A549 (cell line): Measurements from ENCODE around the gene DYRK4.

Source experiments
- BCL3 ChIP-seq: fragments of >200 bp; sonication (Bioruptor Twin); formaldehyde crosslinking; IDR thresholded peaks from 3 replicates; pipeline ENCODE4 v1.6.1; 2016
- EP300 ChIP-seq, 2 experiments: fragments of >200 bp; sonication (Bioruptor Twin); formaldehyde crosslinking; IDR thresholded peaks; 2 replicates in 1 of 2; 3 replicates in 1 of 2; pipeline ENCODE4 v1.6.1; 2016 to 2017
- JUN ChIP-seq, 2 experiments: fragments of >200 bp; sonication (Bioruptor Twin); formaldehyde crosslinking; IDR thresholded peaks; 2 replicates in 1 of 2; 3 replicates in 1 of 2; pipeline ENCODE4 v1.6.1; 2016 to 2017
- POLR2A ChIP-seq: IDR thresholded peaks from 2 replicates; pipeline ENCODE4 v1.6.1; 2012; ENCODE audit warnings: mild to moderate bottlenecking, low read length
- POLR2AphosphoS2 ChIP-seq: conservative IDR thresholded peaks from 2 replicates; pipeline ENCODE4 v1.6.1; 2012; ENCODE audit warnings: low read length, improper control_type of control experiment, inconsistent platforms
- RAD21 ChIP-seq, 2 experiments: fragments of >200 bp in 1 of 2; sonication (Bioruptor Twin) in 1 of 2; formaldehyde crosslinking in 1 of 2; IDR thresholded peaks in 1 of 2; conservative IDR thresholded peaks in 1 of 2; 2 replicates in 1 of 2; 3 replicates in 1 of 2; pipeline ENCODE4 v1.6.1; 2012 to 2018; ENCODE audit warnings: inconsistent platforms in 1 of 2
- RNF2 ChIP-seq: fragments of 200-600 bp; sonication (generic); IDR thresholded peaks from 2 replicates; pipeline ENCODE4 v1.6.1; 2016; ENCODE audit warnings: low read depth, mild to moderate bottlenecking, antibody characterized with exemption, moderate library complexity, borderline replicate concordance
- SMC3 ChIP-seq: fragments of >200 bp; sonication (Bioruptor Twin); formaldehyde crosslinking; IDR thresholded peaks from 3 replicates; pipeline ENCODE4 v1.6.1; 2018; ENCODE audit warnings: inconsistent platforms
- ZSCAN20 ChIP-seq: fragments of 250-450 bp; sonication (Bioruptor Pico); IDR thresholded peaks from 2 replicates; pipeline ENCODE4 v1.8.0; 2022; ENCODE audit warnings: mild to moderate bottlenecking, moderate library complexity
- TF ChIP-seq, protein P1 (sequence below): fragments of >200 bp; sonication (Bioruptor Twin); formaldehyde crosslinking; IDR thresholded peaks from 3 replicates; pipeline ENCODE4 v1.5.1; 2016
- TF ChIP-seq, protein P2 (sequence below): fragments of 250-450 bp; sonication (Bioruptor Pico); IDR thresholded peaks from 2 replicates; pipeline ENCODE4 v1.5.0; 2020; ENCODE audit warnings: low read depth, mild to moderate bottlenecking, moderate library complexity

DNA sequence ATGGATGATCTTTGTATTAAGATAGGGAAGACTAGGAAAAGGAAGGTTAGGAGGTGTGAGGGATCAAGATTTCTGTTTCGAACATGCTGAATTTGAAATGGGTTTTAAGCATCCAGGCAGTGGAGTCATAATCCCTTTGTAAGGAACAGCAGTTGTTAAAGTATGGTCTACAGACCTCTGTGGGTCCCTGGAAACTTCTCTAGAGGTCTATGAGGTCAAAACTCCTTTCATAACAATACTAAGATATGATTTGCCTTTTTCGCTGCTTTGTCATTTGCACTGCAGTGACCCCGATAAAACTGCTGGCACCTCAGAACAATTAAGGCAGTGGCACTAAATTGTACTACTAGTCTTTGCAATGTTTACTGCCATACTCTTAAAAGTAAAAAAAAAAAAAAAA, 21.8 kb upstream of the DYRK4 start:
- TF ChIP-seq SMC3 (no peak), EP300 (IDR thresholded peaks at IDR 0.05) (no peak), RNF2 (no peak), POLR2AphosphoS2 (no peak), ZSCAN20 (no peak), POLR2A (no peak), RAD21 (conservative IDR thresholded peaks at IDR 0.05 in 1 of 2, IDR thresholded peaks at IDR 0.05 in 1 of 2) (no peak), JUN (IDR thresholded peaks at IDR 0.05) (no peak), BCL3 (no peak)
- TF ChIP-seq, protein P1, sequence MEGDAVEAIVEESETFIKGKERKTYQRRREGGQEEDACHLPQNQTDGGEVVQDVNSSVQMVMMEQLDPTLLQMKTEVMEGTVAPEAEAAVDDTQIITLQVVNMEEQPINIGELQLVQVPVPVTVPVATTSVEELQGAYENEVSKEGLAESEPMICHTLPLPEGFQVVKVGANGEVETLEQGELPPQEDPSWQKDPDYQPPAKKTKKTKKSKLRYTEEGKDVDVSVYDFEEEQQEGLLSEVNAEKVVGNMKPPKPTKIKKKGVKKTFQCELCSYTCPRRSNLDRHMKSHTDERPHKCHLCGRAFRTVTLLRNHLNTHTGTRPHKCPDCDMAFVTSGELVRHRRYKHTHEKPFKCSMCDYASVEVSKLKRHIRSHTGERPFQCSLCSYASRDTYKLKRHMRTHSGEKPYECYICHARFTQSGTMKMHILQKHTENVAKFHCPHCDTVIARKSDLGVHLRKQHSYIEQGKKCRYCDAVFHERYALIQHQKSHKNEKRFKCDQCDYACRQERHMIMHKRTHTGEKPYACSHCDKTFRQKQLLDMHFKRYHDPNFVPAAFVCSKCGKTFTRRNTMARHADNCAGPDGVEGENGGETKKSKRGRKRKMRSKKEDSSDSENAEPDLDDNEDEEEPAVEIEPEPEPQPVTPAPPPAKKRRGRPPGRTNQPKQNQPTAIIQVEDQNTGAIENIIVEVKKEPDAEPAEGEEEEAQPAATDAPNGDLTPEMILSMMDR: no peak
- TF ChIP-seq, protein P2, sequence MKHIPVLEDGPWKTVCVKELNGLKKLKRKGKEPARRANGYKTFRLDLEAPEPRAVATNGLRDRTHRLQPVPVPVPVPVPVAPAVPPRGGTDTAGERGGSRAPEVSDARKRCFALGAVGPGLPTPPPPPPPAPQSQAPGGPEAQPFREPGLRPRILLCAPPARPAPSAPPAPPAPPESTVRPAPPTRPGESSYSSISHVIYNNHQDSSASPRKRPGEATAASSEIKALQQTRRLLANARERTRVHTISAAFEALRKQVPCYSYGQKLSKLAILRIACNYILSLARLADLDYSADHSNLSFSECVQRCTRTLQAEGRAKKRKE (CRISPR knock-in tag): no peak
